SJSA1 (cell line): ENCODE data around the gene RCN1. TPM values are rescaled to one million over a fixed set of nuclear protein-coding genes. Genes with fewer than 3 reads are reported as not detected.
"Not testable (repeated sequence)": the region's sequence is repeated elsewhere in the genome, so short reads cannot be mapped to it uniquely, and the experiment has no call there.

Experiments used
- DNase-seq, 2 experiments: peaks; one replicate each; pipeline ENCODE4 v3.0.0-alpha.2; 2015 to 2020; ENCODE audit warnings: low spot score in 2 of 2, low read depth in 1 of 2
- H3K27ac ChIP-seq: fragments of 250-450 bp; sonication (Bioruptor Pico); 2 replicates; pipeline ENCODE4 v1.5.1; 2020; ENCODE audit warnings: mild to moderate bottlenecking, moderate library complexity
- H3K27me3 ChIP-seq: fragments of 250-450 bp; sonication (Bioruptor Pico); replicated peaks from 2 replicates; pipeline ENCODE4 v1.5.1; 2020; ENCODE audit warnings: mild to moderate bottlenecking, moderate library complexity
- H3K36me3 ChIP-seq: fragments of 250-450 bp; sonication (Bioruptor Pico); 2 replicates; pipeline ENCODE4 v1.5.1; 2020; ENCODE audit warnings: mild to moderate bottlenecking
- H3K4me1 ChIP-seq: fragments of 250-450 bp; sonication (Bioruptor Pico); replicated peaks from 2 replicates; pipeline ENCODE4 v1.6.1; 2021; ENCODE audit warnings: mild to moderate bottlenecking
- H3K4me3 ChIP-seq: fragments of 250-450 bp; sonication (Bioruptor Pico); 2 replicates; pipeline ENCODE4 v1.5.1; 2020; ENCODE audit warnings: mild to moderate bottlenecking
- H3K9me3 ChIP-seq: fragments of 250-450 bp; sonication (Bioruptor Pico); replicated peaks from 2 replicates; pipeline ENCODE4 v1.5.1; 2020; ENCODE audit warnings: mild to moderate bottlenecking
- total RNA-seq: library from RNA; depleted of rRNA; stranded (reverse); fragments of >200 nt; shearing (Covaris generic); gene quantifications from 2 replicates; pipeline ENCODE4 v1.2.3, GENCODE V29; 2014; rRNA removed

Gene RCN1
- 110 and 132 TPM in 2 replicates for total RNA-seq

GRCh38 chr11:32090545-32091370 lies at the start of gene RCN1:
TSS of gene RCN1 (plus strand) at chr11:32091074. CDS start at chr11:32091197, 123 bp downstream.
- peak; percentile 62 to 80 for DNase-seq
- peak within 1 kb of the TSS; percentile 81 for H3K27ac ChIP-seq
- H3K36me3 ChIP-seq, result peaks cover 7% of the 10 kb centered on the region
- H3K27me3 ChIP-seq, result no peaks in the 10 kb centered on the region
- peak within 1 kb of the TSS; percentile 74 for H3K4me3 ChIP-seq
- no peaks in the 10 kb centered on the region for H3K9me3 ChIP-seq
- H3K4me1 ChIP-seq, result peaks cover 28% of the 10 kb centered on the region

- peaks cover 12% of the 10 kb centered on the region for H3K27me3 ChIP-seq
- no peaks in the 10 kb centered on the region for H3K36me3 ChIP-seq
- H3K4me3 ChIP-seq, result no peak overlapping the region
- no peaks in the 10 kb centered on the region; the same call in 1 of the 2 replicates for H3K9me3 ChIP-seq
- DNase-seq, result no peak
- no peaks in the 10 kb centered on the region for H3K4me1 ChIP-seq
- no peak overlapping the region for H3K27ac ChIP-seq
Observed at GRCh38 chr11:32043737-32044136, 47.1 kb upstream of the RCN1 start.

- Histone ChIP-seq H3K4me3 (no peak overlapping the region), H3K27me3 (peaks cover 12% of the 10 kb centered on the region), H3K4me1 (no peaks in the 10 kb centered on the region), H3K27ac (no peak overlapping the region), H3K36me3 (no peaks in the 10 kb centered on the region), H3K9me3 (no peaks in the 10 kb centered on the region; the same call in 1 of the 2 replicates)
- DNase-seq, result no peak
Observed at GRCh38 chr11:32044158-32044863, 46.6 kb upstream of the RCN1 start.

GRCh38 chr11:32045456-32045855 lies 45.4 kb upstream of the RCN1 start:
- H3K36me3 ChIP-seq, result no peaks in the 10 kb centered on the region
- peaks cover 12% of the 10 kb centered on the region for H3K27me3 ChIP-seq
- H3K4me1 ChIP-seq, result no peaks in the 10 kb centered on the region
- no peak overlapping the region for H3K27ac ChIP-seq
- no peak for DNase-seq
- H3K4me3 ChIP-seq, result no peak overlapping the region
- H3K9me3 ChIP-seq, result no peaks in the 10 kb centered on the region; the same call in 1 of the 2 replicates

- H3K27me3 ChIP-seq, result peaks cover 14% of the 10 kb centered on the region
Observed at GRCh38 chr11:32050264-32050663, 40.6 kb upstream of the RCN1 start.

GRCh38 chr11:32052215-32052614 lies 38.7 kb upstream of the RCN1 start:
- no peak overlapping the region for H3K4me3 ChIP-seq
- no peaks in the 10 kb centered on the region for H3K36me3 ChIP-seq
- DNase-seq, result peak; percentile 33 to 52
- H3K4me1 ChIP-seq, result no peaks in the 10 kb centered on the region
- H3K27ac ChIP-seq, result no peak overlapping the region
- no peaks in the 10 kb centered on the region for H3K9me3 ChIP-seq
- H3K27me3 ChIP-seq, result peaks cover 9% of the 10 kb centered on the region; the same call in 1 of the 2 replicates

More at GRCh38 chr11:32050264-32050663, 40.6 kb upstream of the RCN1 start:
- no peak overlapping the region for H3K4me3 ChIP-seq
- H3K4me1 ChIP-seq, result no peaks in the 10 kb centered on the region
- H3K36me3 ChIP-seq, result no peaks in the 10 kb centered on the region
- no peaks in the 10 kb centered on the region; the same call in 1 of the 2 replicates for H3K9me3 ChIP-seq
- H3K27ac ChIP-seq, result no peak overlapping the region
- DNase-seq, result no peak

- DNase-seq, result no peak
- no peaks in the 10 kb centered on the region for H3K4me1 ChIP-seq
- no peaks in the 10 kb centered on the region for H3K36me3 ChIP-seq
- H3K4me3 ChIP-seq, result no peak overlapping the region
- H3K27ac ChIP-seq, result no peak overlapping the region
- no peaks in the 10 kb centered on the region for H3K9me3 ChIP-seq
- H3K27me3 ChIP-seq, result peaks cover 11% of the 10 kb centered on the region; the same call in 1 of the 2 replicates
Observed at GRCh38 chr11:32053151-32053888, 37.6 kb upstream of the RCN1 start.

GRCh38 chr11:32055861-32056260 lies 35.0 kb upstream of the RCN1 start:
- H3K27ac ChIP-seq, result no peak overlapping the region
- no peaks in the 10 kb centered on the region for H3K36me3 ChIP-seq
- DNase-seq, result no peak
- no peaks in the 10 kb centered on the region for H3K4me1 ChIP-seq
- no peak overlapping the region for H3K4me3 ChIP-seq
- no peaks in the 10 kb centered on the region for H3K9me3 ChIP-seq
- peaks cover 15% of the 10 kb centered on the region; the same call in 1 of the 2 replicates for H3K27me3 ChIP-seq

GRCh38 chr11:32056438-32056837 lies 34.4 kb upstream of the RCN1 start:
- no peaks in the 10 kb centered on the region for H3K9me3 ChIP-seq
- DNase-seq, result no peak
- H3K4me1 ChIP-seq, result no peaks in the 10 kb centered on the region
- H3K36me3 ChIP-seq, result no peaks in the 10 kb centered on the region
- H3K27ac ChIP-seq, result no peak overlapping the region
- H3K4me3 ChIP-seq, result no peak overlapping the region
- H3K27me3 ChIP-seq, result peaks cover 15% of the 10 kb centered on the region; the same call in 1 of the 2 replicates

GRCh38 chr11:32059686-32060462 lies 31.0 kb upstream of the RCN1 start:
- H3K4me3 ChIP-seq, result no peak overlapping the region
- no peaks in the 10 kb centered on the region for H3K4me1 ChIP-seq
- H3K9me3 ChIP-seq, result no peaks in the 10 kb centered on the region
- H3K36me3 ChIP-seq, result no peaks in the 10 kb centered on the region
- H3K27ac ChIP-seq, result no peak overlapping the region
- H3K27me3 ChIP-seq, result peaks cover 31% of the 10 kb centered on the region
- no peak for DNase-seq

GRCh38 chr11:32062540-32062939 lies 28.3 kb upstream of the RCN1 start:
- DNase-seq, result no peak
- Histone ChIP-seq H3K27ac (no peak overlapping the region), H3K27me3 (peaks cover 40% of the 10 kb centered on the region), H3K4me3 (no peak overlapping the region), H3K9me3 (no peaks in the 10 kb centered on the region), H3K4me1 (no peaks in the 10 kb centered on the region), H3K36me3 (no peaks in the 10 kb centered on the region)

GRCh38 chr11:32063031-32063430 lies 27.8 kb upstream of the RCN1 start:
- H3K27ac ChIP-seq, H3K36me3 ChIP-seq, H3K4me1 ChIP-seq, DNase-seq, H3K9me3 ChIP-seq, H3K4me3 ChIP-seq: not testable (repeated sequence)
- H3K27me3 ChIP-seq, result peaks cover 41% of the 10 kb centered on the region
